GM10847 (cell line): ENCODE data around the gene FGGY.

Experiments
- POLR2A ChIP-seq: IDR thresholded peaks from 2 replicates; pipeline ENCODE4 v1.6.1; 2011; ENCODE audit not compliant: insufficient read length; ENCODE audit errors: extremely low read depth

The FGGY gene

DNA sequence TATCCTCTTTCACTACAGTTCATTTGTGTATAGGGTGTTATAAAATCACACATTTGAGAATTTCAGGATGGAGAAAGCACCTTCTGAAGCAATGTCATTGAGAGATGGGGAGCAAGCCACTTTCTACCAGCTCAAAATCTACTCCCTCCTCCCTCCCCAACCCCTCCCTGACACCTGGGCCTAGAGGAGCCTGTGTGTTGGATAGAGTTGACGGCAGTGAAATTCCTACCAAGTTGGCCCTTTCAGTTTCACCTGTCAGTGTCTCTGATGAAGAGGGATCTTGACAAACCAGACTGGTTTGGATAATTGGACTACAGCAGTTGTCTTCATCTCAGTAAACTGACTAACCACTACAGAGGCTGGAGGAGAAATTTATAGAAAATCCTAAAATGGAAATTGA is 392.8 kb downstream of the FGGY start:
- TF ChIP-seq POLR2A, result no peak

DNA sequence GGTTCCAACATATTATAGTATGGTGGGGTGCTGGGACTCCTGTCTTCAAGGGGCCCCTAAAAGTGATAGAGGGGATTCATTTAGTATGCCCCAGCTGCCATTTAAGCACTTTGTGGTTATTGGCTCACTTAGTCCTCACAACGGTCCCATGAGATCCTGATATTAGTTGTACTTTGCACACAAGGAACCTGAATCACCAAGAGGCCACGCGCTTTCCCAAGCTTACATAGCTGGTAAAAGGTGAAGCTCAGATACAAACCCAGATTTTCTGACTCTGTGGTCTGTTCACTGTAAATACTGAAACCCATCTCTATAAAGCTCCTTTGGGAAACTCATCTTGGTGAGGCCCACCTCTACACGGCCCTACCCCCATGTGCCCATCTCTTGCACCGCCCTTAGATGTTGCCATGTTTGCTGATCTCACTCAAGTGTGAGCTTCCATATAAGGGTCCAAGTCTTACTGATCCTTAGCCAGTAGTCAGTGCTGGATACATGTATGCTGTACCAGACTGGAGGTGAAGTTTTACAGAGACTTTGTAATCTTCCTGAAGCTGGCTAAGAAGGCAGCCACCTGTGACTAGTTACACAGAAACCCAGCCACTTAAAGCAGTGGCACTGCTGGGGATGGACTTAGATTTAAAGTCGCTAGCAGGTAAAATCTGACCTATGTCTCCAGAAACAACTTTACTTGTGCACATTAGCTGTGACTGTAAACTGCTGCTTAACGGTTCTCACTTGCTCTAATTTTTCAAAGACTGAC is 393.5 kb downstream of the FGGY start:
- TF ChIP-seq POLR2A, result no peak

DNA sequence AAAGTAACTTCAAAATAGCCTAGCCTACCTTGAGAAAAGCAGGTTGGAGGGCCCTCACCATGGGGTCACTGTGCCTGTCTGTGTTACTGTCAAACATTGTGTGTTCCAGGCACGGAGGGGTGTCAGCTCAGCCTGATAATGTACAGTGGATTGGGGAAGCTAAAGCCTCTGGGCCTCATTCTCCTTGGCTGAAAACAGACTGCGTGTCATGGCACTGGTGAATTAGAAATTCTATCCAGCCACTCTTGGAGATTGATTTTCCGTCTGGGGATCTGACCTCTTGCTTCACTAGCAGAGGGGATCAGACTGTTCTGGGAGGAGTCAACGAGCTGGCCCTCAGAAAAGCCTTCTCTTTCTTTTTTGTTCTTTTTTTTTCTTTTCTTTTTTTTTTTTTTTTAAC is 394.4 kb downstream of the FGGY start:
- TF ChIP-seq POLR2A, result no peak

DNA sequence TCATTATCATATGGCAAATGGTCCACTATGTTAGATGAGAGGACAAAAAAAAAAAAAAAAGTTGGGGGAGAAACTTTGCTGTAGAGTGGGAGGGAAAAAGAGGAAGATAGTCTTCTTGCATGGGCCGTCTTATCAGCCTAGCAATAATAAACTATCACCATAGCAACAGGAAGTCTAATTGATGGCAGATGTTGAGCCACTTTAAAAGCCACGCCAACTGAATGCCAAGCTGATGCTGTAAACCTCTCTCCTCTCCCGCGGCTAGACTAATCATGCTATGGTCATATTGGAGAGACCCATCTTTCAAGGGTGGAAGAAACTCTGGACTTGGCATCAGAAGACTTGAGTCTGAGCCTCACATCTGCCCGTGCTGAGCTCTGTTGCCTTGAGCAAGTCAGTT is 395.7 kb downstream of the FGGY start:
- TF ChIP-seq POLR2A, result no peak

DNA sequence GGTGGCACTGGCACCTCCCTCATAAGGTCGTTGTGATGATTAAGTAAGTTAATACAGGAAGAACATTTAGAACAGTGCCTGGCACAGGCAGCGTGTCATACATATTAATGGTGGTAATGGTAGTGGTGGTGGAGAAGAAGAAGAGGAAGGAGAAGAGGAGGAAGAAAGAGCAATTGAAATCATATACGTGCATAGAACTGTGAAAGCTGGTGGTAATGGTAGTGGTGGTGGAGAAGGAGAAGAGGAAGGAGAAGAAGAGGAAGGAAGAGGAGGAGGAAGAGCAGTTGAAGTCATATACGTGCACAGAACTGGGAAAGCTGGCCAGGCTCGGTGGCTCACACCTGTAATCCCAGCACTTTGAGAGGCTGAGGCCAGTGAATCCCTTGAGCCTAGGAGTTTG is 396.5 kb downstream of the FGGY start:
- TF ChIP-seq POLR2A, result no peak

DNA sequence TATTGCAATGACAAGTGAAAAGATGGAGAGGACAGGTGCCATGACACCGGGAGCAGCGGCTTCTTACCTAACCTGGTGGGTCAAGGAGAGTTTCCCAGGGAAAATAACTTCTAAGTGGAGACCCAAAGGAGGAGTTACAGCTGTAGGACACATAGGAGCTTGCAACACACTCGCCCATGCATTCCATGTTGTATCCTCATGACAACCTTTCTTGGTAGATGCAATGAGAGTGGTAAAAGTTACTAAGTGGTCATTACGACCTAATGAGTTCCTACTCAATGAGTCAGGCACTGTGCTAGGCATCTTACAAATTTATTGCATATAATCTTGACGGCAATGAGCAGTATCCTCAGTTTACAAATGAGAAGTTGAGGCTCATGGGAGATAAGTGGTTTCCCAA is 398.4 kb downstream of the FGGY start:
- TF ChIP-seq POLR2A, result no peak

DNA sequence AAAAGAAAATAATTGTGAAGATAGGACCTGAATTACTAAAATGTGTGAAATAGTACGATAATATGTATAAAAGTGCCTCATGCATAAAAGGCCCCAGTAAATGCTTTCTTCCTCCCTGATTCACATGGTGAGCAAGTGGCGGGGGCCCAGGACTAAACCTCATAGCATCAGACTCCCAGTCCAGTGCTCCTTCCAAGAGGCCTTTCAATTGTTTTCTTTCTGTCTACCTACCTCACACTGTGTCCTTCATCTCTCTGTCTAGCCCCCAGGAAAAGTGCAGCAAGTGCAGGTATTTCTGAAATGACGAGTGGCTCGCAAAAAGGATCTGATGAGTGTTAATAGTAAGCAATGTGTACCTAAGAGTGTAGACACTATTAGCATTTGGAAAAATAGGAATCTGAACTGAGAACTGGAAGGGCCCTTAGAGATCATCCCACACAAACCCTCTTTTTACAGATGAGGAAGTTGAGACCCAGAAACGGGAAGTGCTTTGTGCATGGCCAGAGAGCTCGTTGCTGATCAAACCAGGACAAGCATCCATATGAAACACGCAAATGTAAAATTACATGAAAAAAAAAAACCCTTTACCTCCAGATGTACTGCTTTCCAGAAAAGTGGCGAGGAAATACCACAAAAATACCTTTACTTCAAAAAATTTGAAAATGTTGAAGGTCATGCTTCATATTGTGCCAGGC is 399.7 kb downstream of the FGGY start:
- no peak for TF ChIP-seq POLR2A

DNA sequence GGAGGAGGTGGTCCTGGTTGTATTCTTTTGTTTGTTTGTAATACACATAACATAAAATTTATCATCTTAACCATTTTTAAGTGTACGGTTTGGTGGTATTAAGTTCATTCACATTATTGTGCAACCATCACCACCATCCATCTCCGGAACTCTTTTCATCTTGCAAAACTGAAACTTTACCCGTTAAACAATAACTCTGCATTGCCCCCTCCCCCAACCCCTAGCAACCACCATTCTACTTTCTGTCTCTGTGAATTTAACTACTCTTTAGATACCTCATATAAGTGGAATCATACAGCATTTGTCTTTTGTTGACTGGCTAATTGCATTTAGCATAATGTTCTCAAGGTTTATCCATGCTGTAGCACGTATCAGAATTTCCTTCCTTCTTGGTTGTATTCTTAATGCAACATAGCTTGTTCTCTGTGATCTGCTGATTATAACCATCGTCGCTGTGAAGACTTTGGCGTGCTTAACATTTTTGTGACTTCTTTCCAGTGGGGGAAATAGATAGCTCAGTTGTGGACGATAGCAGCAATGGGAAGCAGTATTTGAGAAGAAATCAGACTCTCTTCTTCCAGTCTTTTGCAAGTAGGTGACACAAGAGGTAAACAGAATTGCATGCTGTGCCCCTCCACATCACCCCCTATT is 400.4 kb downstream of the FGGY start:
- TF ChIP-seq POLR2A, result no peak

DNA sequence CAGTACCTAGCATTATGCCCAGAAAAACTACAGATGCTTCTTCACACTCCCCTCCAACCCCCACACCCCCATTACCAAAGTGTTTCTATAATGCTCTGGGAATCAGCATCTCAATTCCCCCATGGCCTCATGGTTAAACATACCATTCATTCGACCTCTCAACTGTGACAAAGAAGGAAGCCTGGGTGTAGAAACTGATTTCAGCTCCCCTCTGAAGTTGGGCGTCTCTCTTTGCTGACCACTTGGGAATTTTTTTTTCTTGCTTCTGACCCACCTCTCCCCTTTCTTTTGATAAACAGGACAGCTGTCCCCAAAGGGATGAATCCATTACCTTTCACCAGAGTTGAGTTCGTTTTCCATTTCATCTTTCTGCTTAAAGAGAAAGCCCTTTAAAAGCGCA is 401.5 kb downstream of the FGGY start:
- TF ChIP-seq POLR2A, result no peak

DNA sequence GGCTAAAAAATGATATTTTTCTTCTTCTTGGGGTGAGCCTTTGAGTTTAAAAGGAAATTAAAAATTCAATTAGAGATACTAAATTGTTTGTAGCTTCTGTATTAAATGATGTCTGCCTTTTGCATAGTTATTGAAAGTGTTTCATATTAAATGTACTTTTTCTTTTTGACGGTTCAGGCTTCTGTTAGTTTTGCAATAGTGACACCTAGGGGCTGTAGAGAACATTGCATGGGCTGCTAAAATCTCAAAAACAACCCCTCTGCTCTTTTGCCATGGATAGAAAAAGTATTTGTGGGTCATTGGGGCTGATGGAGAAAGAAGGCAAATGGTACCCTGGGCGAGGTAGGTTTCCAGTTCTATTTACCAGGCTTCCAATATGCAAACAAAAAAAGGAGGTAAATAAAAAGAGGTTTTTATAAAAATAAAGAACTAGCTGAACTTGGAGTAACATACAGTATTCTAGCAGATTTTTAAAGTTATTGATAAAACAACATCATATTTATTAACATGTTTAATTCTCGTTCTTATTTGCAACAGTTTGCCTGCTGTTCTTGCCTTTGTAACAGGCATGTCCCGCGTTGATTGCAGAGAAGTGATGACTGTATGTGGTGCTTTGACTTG is 402.4 kb downstream of the FGGY start:
- TF ChIP-seq POLR2A, result no peak

DNA sequence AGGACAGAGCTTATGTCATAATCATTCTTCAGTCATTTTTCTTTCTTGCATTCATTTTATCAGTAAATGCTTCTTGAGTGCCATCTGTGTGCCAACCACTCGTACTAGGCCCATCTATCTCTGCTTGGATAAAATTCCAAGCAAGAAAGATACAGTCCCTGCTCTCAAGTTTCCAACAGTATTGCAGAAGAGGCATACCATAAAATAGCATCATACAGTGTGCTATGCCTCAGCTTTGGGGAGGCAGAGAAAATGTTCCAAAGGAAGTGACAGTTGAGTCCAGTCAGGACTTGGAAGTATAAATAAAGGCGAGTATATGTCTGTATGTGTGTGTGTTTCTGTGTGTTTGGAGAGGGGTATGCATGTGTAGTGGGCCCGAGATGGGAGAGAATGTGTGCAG is 404.5 kb downstream of the FGGY start:
- no peak for TF ChIP-seq POLR2A

DNA sequence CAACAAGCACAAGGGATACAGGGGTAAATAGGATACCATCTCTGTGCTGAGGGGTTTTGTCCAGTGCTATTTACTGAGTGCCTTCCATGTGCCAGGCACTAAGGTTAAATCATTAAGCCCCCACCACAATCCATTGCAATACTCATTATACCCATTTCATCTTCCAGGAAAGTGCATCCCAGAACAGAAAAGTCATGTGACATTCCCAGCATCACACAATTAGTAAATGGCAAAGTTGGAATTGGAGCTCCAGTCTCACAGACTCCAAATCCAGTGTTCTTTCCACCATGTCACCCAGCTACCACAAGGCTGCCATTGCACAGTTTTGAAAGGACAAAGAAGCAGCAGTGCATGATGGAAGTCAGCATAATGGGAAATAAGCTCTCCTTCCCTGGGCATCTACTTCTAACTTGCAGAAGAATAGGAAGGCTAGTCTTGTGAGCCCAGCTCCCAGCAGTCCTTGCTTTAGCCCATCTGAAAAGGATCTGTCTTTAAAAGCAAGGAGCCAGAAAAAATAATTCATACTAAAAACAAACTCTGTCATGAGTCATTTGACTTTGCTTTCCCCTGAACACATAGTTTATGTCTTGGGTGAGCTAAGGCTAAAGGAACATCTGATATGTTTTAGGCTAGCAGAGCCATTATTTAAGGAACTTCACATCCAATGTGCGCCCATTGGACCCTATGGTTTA is 406.5 kb downstream of the FGGY start:
- no peak for TF ChIP-seq POLR2A

DNA sequence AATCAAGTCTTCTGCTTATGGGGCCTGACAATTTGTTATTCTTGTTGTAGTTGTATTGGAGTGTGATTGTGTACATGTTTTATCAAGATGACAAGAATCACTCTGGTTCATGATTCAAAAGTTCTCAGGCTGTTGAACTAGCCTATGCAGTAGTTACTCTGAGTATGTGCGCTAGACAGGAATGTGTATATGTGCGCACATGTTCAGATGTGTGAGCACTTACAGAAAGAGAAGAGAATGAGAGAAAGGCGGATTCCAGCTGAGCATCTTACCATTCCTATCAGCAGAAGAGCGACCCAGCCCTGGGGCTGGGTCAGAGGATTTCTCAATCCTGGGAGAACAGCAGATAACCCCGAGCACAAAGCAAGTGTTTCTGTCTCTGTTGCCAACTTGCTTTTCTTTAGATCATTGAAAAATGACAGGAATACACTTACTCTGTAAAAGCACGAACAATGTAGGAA is 407.1 kb downstream of the FGGY start:
- no peak for TF ChIP-seq POLR2A

DNA sequence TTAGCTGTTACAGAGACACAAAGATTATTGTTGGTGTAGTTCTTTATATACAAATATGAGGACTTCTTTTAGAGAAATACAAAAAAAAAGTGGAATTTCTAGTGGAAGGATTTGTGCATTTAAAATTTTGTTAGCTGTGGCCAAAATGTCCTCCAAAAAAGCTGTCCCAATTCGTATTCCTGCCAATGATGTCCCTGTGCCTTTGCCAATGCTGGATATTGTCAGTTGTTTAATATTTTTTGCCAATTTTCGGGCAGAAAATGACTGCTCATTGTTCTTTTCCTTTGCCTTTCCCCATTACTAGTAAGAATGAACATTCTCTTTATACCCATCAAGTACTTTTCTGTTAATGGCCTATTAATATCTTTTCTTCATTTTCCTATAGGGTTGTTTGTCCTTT is 407.8 kb downstream of the FGGY start:
- no peak for TF ChIP-seq POLR2A
